ENCODE data around the gene ZFC3H1.

GRCh38 chr12:71702590-71702989 lies 38.9 kb upstream of the ZFC3H1 start:
- no peak for TF ChIP-seq EZH2 (IDR thresholded peaks at IDR 0.05)
- no peak for TF ChIP-seq POLR2AphosphoS5 (IDR thresholded peaks at IDR 0.05; ENCODE audit: borderline replicate concordance, low read depth, low read length)
- no peak for TF ChIP-seq FOXP2 (optimal IDR thresholded peaks at IDR 0.05; ENCODE audit: control extremely low read depth, extremely low read length, insufficient read depth)
